OCI-LY3 (cell line): ENCODE data around the gene ITPKA.

Experiments used
- H2AFZ ChIP-seq: fragments of 200-600, 300-600 bp; shearing (Covaris generic); 2 replicates; pipeline ENCODE4 v1.6.0; 2014; ENCODE audit warnings: antibody characterized with exemption, low read depth, low read length
- H3K27ac ChIP-seq: fragments of 200-600, 300-600 bp; sonication (generic); 2 replicates; pipeline ENCODE4 v1.5.1; 2014; ENCODE audit warnings: mild to moderate bottlenecking, low read length, moderate library complexity, mixed read lengths
- H3K27me3 ChIP-seq: fragments of 200-600, 300-600 bp; sonication (generic); 2 replicates; pipeline ENCODE4 v1.6.1; 2014; ENCODE audit warnings: low read depth, low read length, mixed read lengths
- H3K36me3 ChIP-seq: fragments of 200-600, 300-600 bp; sonication (generic); replicated peaks from 2 replicates; pipeline ENCODE3; 2014; ENCODE audit warnings: low read depth, low read length, mixed read lengths
- H3K4me1 ChIP-seq: fragments of 300-600, 200-600 bp; sonication (generic); 2 replicates; pipeline ENCODE4 v1.6.1; 2014; ENCODE audit warnings: low read length, mixed read lengths
- H3K4me2 ChIP-seq: fragments of 200-600, 300-600 bp; sonication (generic); 2 replicates; pipeline ENCODE4 v1.6.1; 2014; ENCODE audit warnings: low read length, mixed read lengths
- H3K4me3 ChIP-seq: fragments of 300-600, 200-600 bp; sonication (generic); 2 replicates; pipeline ENCODE4 v1.5.1; 2014; ENCODE audit warnings: antibody characterized with exemption, mild to moderate bottlenecking, low read length, moderate library complexity
- H3K79me2 ChIP-seq: fragments of 300-600, 200-600 bp; shearing (Covaris generic); 2 replicates; pipeline ENCODE4 v1.6.1; 2014; ENCODE audit warnings: mild to moderate bottlenecking, low read length, mixed read lengths
- H3K9ac ChIP-seq: fragments of 300-600, 200-600 bp; shearing (Covaris generic); 2 replicates; pipeline ENCODE4 v1.6.0; 2014; ENCODE audit warnings: mild to moderate bottlenecking, low read length, moderate library complexity
- H3K9me3 ChIP-seq: fragments of 200-600, 300-600 bp; shearing (Covaris generic); 2 replicates; pipeline ENCODE4 v1.6.1; 2014; ENCODE audit warnings: low read length, mixed read lengths; ENCODE audit not compliant: insufficient read depth
- H4K20me1 ChIP-seq: fragments of 200-600, 300-600 bp; sonication (generic); 2 replicates; pipeline ENCODE4 v1.6.1; 2016; ENCODE audit warnings: low read length, mixed read lengths; ENCODE audit not compliant: insufficient read depth
- EZH2phosphoT487 ChIP-seq: fragments of 200-600 bp; shearing (Covaris generic); IDR thresholded peaks from 2 replicates; pipeline ENCODE4 v1.6.1; 2018; ENCODE audit warnings: antibody characterized with exemption, mixed run types, low read depth
- TF ChIP-seq, protein P1 (sequence below): fragments of 200-600, 300-600 bp; sonication (generic); IDR thresholded peaks from 2 replicates; pipeline ENCODE4 v1.5.1; 2014; ENCODE audit warnings: antibody characterized with exemption, low read length, low read depth

ITPKA gene

DNA sequence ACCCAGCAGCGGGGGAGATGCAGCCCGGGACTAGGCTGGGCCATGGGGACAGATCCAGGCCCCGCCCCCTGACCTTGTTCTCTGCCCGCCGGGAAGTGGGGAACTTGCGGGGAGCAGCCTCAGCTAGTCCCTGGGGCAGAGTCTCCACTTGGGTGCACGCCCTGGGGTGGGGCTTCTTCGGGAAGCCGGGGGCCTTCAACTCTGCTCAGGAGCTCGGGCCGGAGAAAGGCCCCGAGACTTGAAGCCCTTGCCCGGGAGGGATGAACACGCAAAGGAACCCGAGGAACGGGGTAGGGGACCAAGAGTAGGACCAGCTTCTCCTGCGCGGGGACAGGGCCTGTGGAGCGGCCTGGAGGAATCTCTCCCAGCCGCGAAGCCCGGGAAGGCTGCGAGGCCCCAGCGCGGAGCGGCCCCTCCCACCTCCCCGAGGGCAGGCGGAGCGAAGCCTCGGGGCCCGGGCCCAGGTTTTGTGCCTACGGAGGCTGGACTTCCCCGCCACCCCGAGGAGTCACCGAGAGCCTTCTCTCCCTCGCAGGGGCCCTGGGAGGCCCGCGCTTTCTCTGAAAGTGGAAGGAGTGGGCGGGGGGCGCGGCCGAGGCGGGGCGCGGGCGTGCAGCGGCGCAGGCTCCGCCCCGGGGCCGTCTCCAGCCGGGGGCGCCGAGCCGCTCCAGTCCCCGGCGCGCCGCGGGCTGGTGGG is at the start of gene ITPKA:
ITPKA (plus strand) TSS at position 670 of the 697 bp plus-strand sequence. CDS start 54 bp downstream, outside the sequence.
- H3K9ac ChIP-seq = peak within 1 kb of the TSS; percentile 91

DNA sequence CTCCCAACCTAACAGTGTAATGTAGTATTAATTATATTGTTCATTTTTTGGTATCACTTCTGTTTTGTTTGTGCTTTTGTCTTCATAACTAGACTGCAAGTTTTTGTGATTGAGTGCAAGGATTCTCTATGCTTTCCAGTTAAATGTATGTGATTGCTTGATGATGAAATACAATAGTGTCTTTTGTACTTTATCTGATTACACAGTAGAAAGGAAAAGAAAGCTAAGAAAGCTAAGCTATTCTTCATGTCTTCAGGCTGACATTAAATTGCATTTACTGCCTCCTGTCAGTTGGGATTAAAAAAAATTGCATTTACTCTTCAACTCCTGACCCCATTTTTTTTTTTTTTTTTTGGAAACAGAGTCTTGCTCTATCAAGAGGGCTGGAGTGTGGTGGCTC is 48.3 kb upstream of the ITPKA start:
- Histone ChIP-seq H3K9me3 (no peaks in the 10 kb centered on the region), H3K4me3 (no peak overlapping the region), H3K36me3 (peaks cover 14% of the 10 kb centered on the region), H3K4me2 (no peak overlapping the region), H3K9ac (no peak overlapping the region), H3K79me2 (no peaks in the 10 kb centered on the region), H3K4me1 (no peaks in the 10 kb centered on the region), H2AFZ (no peak overlapping the region), H4K20me1 (no peaks in the 10 kb centered on the region), H3K27me3 (no peaks in the 10 kb centered on the region), H3K27ac (no peak overlapping the region)
- TF ChIP-seq, protein P1, sequence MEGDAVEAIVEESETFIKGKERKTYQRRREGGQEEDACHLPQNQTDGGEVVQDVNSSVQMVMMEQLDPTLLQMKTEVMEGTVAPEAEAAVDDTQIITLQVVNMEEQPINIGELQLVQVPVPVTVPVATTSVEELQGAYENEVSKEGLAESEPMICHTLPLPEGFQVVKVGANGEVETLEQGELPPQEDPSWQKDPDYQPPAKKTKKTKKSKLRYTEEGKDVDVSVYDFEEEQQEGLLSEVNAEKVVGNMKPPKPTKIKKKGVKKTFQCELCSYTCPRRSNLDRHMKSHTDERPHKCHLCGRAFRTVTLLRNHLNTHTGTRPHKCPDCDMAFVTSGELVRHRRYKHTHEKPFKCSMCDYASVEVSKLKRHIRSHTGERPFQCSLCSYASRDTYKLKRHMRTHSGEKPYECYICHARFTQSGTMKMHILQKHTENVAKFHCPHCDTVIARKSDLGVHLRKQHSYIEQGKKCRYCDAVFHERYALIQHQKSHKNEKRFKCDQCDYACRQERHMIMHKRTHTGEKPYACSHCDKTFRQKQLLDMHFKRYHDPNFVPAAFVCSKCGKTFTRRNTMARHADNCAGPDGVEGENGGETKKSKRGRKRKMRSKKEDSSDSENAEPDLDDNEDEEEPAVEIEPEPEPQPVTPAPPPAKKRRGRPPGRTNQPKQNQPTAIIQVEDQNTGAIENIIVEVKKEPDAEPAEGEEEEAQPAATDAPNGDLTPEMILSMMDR = no peak
- TF ChIP-seq EZH2phosphoT487 = no peak

More for the DNA sequence above, at the start of gene ITPKA:
- Histone ChIP-seq H3K4me2 (peak within 1 kb of the TSS; percentile 96), H3K79me2 (no peaks in the 10 kb centered on the region), H3K27me3 (no peaks in the 10 kb centered on the region), H3K9me3 (no peaks in the 10 kb centered on the region), H3K36me3 (no peaks in the 10 kb centered on the region), H3K27ac (peak within 1 kb of the TSS; percentile 25), H4K20me1 (no peaks in the 10 kb centered on the region), H2AFZ (peak within 1 kb of the TSS; percentile 88), H3K4me3 (peak within 1 kb of the TSS; percentile 82), H3K4me1 (peaks cover 13% of the 10 kb centered on the region)
- no peak for TF ChIP-seq EZH2phosphoT487
- TF ChIP-seq, protein P1 = no peak

DNA sequence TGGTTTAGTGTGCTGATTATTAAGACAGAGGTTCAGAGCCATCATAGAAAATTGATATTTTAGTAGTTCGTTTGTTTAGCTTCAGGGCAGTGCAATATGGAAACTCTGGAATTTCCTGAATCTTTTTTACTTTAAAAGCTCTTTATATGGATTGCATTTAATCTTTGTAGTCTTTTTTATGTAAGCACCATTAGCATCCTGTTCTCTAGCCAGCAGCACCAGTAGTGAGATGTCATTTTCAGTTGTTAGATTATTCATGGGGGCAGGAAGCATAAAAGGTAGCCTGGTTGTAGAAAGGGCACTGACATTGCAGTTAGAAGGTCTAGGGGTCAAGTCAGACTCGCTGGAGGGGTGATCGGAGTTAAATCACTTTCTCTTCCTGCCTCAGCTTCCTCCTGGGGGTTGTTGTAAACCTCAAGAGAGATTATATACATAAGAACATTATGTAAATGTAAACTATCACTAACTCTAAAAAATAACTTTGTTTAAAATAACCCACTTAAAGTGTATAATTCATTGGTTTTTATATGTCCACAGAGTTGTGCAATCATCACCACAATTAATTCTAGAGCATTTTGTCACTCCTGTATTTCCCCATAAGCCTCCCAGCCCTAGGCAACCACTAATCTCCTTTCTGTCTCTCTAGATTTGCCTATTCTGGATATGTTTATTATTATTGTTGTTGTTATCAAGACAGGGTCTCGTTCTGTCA is 31.4 kb upstream of the ITPKA start:
- H3K4me2 ChIP-seq = no peak overlapping the region
- H3K9ac ChIP-seq = no peak overlapping the region
- no peaks in the 10 kb centered on the region for H3K9me3 ChIP-seq
- no peak overlapping the region for H3K27ac ChIP-seq
- H3K4me1 ChIP-seq = no peaks in the 10 kb centered on the region
- peaks cover 34% of the 10 kb centered on the region for H3K36me3 ChIP-seq
- TF ChIP-seq EZH2phosphoT487 = no peak
- TF ChIP-seq, protein P1 = no peak
- H3K4me3 ChIP-seq = no peak overlapping the region
- no peaks in the 10 kb centered on the region for H3K27me3 ChIP-seq
- no peaks in the 10 kb centered on the region for H4K20me1 ChIP-seq
- no peak overlapping the region for H2AFZ ChIP-seq
- H3K79me2 ChIP-seq = no peaks in the 10 kb centered on the region

DNA sequence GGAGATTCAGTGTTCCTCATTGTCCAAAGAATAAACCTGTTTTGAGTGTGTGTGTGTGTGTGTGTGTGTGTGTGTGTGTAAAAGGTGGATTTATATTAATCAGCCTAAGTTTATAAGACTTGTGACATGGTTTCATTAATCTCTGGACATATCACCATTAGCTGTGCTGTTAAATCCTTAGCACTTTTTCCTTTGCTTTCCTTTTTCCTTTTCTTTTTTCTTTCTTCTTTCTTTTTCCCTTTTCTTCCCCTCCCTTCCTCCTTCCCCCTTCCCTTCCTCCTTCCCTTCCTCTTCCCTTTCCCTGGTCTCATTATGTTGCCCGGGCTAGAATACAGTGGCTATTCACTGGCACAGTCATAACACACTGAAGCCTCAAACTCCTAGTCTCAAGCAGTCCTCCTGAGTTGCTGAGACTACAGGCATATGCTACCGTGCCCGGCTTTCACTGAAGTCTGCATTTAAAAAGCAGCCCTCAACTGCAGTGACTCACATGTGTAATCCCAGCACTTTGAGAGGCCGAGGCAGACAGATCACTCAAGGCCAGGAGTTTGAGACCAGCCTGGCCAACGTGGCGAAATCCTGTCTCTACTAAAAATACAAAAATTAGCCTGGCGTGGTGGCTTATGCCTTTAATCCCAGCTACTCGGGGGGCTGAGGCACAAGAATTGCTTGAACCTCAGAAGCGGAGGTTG is 28.6 kb upstream of the ITPKA start:
- Histone ChIP-seq H3K9me3 (no peaks in the 10 kb centered on the region), H3K27me3 (no peaks in the 10 kb centered on the region), H3K4me2 (no peak overlapping the region), H3K36me3 (peaks cover 27% of the 10 kb centered on the region), H3K4me3 (no peak overlapping the region), H3K79me2 (no peaks in the 10 kb centered on the region), H4K20me1 (no peaks in the 10 kb centered on the region), H3K4me1 (no peaks in the 10 kb centered on the region), H3K9ac (no peak overlapping the region), H2AFZ (no peak overlapping the region), H3K27ac (no peak overlapping the region)
- TF ChIP-seq EZH2phosphoT487 = no peak
- TF ChIP-seq, protein P1 = no peak
